Stimulated activated CD8-positive, alpha-beta memory T cell treated with anti-CD3 and anti-CD28 coated beads, Interleukin-4, amount 100 ng/mL, for 1 hour (primary cell): ENCODE measurements around the gene PLB1.
"Not testable (repeated sequence)": the region's sequence is repeated elsewhere in the genome, so short reads cannot be mapped to it uniquely, and the experiment has no call there.

ENCODE experiments used
- DNase-seq, 2 donors: peaks; one replicate each; pipeline ENCODE4 v3.0.0-alpha.2; 2020; ENCODE audit warnings: low read depth in 2 of 2, low spot score in 1 of 2

PLB1 gene

DNA sequence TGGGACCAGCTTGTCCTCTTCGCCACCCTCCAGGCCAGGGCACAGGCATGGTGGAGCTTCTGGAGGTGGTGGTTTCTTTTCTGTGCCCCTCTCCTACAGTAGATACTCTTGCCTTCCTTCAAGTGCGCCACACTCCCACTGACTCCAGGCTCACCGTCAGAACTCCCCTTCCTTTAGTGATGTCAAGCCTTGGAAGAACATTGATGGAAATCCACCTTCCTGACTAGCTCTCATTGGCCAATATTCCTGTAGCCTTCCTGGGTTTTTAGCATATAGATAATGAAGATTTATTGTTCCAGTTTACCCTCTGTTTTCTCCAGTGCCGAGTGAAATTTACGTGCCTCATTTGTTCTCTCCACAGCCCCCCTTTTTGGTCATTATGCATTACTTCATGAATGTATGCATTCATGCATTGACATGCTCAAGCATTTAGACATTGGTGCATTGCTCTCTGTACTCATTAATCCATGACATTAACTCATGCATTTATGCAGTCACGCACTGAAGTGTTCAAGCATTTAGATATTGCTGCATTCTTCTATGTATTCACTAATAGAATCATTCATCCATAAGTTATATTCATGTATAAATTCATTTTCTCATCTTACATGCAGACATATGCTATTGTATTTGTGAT is 37.3 kb downstream of the PLB1 start:
- no peak for DNase-seq

- DNase-seq, result no peak
Measured at GRCh38 chr2:28534817-28535216, 39.0 kb downstream of the PLB1 start.

DNA sequence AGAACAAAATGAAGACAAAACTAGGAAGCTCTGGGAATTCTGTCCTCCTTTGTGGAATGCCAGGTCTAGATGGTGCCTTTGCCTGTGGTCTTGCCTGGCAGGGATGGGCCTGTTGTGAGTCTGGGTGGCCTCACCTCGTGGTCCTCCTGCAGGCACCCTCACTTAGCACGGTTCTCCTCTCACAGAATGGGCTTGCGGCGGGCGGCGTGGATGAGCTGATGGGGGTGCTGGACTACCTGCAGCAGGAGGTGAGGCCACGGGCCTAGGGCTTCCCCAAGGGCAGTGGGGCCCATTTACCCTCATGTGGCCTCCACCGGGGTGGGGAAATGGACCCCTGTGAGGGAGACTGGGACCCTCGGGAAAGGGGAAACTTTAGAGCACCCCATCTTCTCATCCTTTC is 42.3 kb downstream of the PLB1 start:
- DNase-seq, result no peak

DNA sequence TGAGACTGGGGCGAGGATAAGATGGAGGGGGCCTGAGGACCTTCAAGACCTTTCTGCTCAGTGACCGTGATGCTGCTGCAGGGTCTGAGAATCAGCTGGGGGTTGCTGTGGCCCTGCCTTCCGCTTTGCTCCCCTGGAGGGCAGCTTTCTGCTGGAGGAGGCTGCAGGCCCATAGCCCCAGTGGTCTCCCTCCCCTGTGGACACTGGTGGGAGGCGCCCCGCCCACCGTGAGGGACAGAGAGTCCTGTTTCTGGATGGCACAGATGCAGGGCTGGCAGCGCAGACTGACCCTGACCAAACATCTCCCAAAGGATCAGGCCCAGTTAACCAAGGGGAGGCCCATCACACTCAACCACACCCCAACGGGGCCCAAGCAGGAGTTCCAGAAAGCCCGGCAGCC is 42.8 kb downstream of the PLB1 start:
- no peak for DNase-seq

- no peak for DNase-seq
Measured at GRCh38 chr2:28539118-28539541, 43.3 kb downstream of the PLB1 start.

- no peak for DNase-seq
Measured at GRCh38 chr2:28543316-28544035, 47.6 kb downstream of the PLB1 start.

DNA sequence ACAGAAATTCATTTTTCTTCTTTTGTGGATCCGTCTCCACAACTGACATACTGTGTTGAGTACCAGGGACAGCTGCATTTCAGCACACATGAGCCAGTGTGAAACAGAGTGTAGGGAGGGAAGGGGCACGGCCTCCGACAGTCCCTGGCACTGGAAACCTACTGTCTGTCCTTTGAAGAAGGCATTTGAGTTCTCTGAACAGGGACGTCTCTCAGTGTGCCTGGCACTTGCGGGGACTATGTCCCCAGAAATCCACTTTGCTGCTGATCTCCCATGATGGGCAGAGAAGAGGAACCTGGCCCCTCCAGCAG is 48.1 kb downstream of the PLB1 start:
- no peak for DNase-seq

DNA sequence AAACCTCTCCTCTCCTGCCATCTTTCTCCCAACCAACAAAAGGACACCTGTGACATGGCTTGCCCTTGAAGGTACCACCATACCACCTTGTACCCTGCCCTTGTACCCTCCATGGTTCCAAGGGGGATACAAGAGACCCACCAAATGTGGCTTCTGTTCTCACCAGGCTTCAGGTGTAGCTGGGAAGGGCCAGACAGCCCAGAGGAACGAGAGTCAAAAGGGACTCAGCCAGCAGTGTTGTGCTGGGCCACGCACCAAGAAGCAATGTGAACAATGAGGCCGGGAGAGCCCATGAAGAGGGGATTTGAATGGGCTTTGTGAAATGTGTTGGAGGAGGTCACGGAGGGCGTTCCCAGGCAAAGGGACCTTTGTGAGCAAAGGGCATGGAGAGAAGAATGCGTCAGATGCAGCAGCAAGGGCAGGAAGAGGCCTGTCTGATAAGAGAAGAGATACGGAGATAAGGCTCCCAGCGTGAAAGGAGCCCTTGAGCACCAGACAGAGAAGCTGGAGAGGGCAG is 48.6 kb downstream of the PLB1 start:
- no peak for DNase-seq

- DNase-seq, result no peak
Measured at GRCh38 chr2:28544922-28545589, 49.2 kb downstream of the PLB1 start.

DNA sequence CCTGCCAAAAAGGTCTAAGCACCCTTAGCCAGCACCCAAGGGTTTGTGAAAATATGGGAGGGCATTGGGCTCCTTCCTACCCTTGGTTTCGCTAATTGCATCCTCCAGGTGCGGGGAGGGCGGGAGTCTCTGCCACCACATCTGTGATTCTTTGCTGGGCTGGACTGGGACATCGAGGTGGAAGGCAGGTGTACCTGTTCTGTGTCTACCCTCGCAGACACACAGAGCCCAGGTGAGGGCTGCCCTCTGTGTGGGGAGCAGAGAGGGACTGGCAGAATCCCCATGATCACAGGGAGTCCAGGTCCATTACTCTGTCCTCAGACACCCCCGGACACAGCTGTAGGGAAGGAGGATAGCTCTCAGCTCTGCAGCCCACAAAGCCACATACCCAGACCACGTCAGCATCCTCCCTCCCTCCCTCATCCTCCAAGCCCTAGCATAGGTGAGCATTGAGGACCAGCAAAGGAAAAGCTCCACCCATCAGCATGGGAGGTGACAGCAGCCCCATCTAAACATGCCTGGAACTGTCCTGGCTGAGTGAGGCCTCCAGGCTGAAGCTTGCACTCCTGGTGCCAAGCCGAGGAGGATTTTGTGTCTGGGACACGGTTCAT is 49.8 kb downstream of the PLB1 start:
- DNase-seq, result no peak

DNA sequence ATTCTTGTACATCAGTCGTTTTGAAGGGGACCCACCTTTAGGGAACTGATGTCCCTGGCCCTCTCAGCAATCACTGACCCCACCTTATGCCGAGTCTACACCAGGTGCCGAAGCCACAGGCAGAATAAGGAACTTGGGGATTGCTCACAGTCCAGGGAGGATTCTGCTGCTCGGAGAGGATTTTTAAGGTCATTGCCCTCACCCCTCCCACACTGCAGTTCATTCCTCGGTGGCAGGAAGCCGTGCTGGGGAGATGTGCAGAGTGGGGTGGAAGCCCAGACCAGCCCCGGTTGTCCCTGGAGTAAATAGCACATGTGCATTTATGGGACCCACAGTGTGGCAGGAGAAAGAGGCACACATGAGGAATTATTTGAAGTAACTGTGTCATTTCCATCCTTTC is 50.4 kb downstream of the PLB1 start:
- no peak for DNase-seq

- DNase-seq, result no peak
Measured at GRCh38 chr2:28547223-28547860, 51.5 kb downstream of the PLB1 start.

DNA sequence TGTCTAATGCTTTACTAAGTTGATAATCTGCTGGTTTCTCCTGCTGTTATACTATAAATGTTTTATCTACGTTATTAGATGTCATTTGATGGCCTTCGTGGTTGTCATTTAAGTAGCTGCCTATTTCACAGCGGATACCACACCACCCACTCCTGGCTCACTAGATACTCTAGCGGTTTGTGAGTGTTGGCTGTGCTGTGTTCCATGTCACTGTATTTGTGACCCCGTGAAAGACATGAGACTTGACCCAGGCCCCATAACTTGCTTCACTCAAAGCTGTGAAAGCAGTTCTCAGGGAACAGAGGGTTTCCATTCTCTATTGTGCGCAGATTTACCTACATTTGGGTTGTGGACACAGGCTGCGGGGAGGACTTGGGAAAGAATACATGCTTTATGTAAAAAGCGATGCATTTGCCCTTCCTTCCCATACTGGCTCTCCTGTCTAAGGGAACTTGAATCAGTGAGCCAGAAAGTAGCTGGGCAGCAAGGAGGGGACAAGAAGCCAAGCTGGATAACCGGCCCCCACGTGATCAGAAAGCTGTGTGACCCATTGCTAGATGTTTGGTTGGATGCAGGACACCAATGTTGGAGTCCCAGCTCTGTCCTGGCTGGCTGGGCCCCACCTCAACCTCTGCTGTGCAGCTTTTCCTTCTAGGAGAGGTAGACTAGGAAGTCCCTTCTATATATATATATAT is 52.2 kb downstream of the PLB1 start:
- DNase-seq, result no peak

GRCh38 chr2:28550345-28550744 is 54.5 kb downstream of the PLB1 start:
- not testable (repeated sequence) for DNase-seq

GRCh38 chr2:28552045-28552823 is 56.4 kb downstream of the PLB1 start:
- DNase-seq, result no peak

GRCh38 chr2:28556303-28556702 is 60.4 kb downstream of the PLB1 start:
- DNase-seq, result no peak

GRCh38 chr2:28557389-28558131 is 61.7 kb downstream of the PLB1 start:
- no peak for DNase-seq

DNA sequence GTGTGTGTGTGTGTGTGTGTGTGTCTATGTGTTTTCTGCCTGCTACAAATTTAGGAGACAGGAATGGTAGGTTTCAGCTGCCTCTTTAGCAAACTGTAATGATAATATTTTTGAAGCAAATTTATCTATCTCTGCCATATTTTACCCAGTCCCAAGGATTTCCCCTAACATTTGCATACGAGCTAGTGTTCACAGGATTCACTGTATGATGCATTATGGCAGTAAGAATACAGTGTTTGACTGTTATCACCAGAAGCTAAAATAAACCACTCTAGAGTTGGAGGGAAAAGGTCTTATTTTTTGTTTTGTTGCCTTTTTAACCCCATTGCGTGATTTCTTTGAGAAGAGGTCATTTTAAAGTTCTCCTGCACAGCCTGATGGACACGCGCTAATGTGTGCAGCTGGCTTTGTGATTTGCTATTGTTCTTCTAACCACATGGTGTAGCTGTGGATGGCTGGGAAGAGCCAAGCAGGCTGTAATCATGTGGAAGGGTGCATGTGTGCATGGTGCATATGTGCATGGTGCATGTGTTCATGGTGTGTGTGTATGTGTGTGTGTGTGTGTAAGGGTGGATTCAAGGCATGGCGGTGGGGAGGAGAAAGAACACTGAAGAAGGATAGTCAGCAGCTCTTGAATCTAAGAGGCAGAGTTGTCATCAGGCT is 62.4 kb downstream of the PLB1 start:
- DNase-seq, result no peak

DNA sequence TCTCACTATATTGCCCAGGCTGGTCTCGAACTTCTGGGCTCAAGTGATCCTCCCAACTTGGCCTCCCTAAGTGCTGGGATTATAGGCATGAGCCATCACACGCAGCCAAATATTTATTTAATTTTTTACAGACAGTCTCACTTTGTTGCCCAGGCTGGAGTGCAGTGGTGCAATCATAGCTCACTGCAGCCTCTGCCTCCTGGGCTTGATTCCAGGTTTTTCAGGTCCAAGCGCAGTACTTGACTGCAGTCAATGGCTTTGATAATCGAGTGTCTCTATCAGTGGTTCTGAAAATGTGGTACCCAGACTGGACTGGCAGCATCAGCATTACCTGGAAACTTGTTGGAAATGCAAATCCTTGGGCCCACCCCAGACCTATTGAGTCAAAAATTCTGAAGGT is 63.1 kb downstream of the PLB1 start:
- DNase-seq, result no peak
